Thyroid gland (tissue), 4 donors: ENCODE results near the gene TSPAN1.

Experiments used
- CTCF ChIP-seq, 6 experiments: fragments of 200-600 bp in 3 of 6; fragments of 450-650 bp in 3 of 6; sonication (generic) in 3 of 6; IDR thresholded peaks; one replicate each; pipeline ENCODE4 v1.5.1; 2016 to 2019; ENCODE audit warnings: antibody characterized with exemption in 6 of 6, mild to moderate bottlenecking in 2 of 6, inconsistent platforms in 1 of 6, moderate library complexity in 1 of 6
- POLR2A ChIP-seq, 2 donors: fragments of 450-650 bp; IDR thresholded peaks; one replicate each; pipeline ENCODE4 v1.6.1; 2017; ENCODE audit warnings: antibody characterized with exemption in 2 of 2, mild to moderate bottlenecking in 2 of 2, moderate library complexity in 1 of 2

- TF ChIP-seq CTCF (IDR thresholded peaks at IDR 0.05) (no peak), POLR2A (IDR thresholded peaks at IDR 0.05) (no peak)
Measured at GRCh38 chr1:46176211-46176865, 1.5 kb downstream of the TSPAN1 start, which contains the start of gene P3R3URF.
